Stimulated activated CD4-positive, alpha-beta T cell treated with anti-CD3 and anti-CD28 coated beads, Interleukin-4, amount 100 ng/mL, for 1 hour (primary cell): ENCODE measurements around the gene VPS37D.
A peak's percentile ranks its signal among the peaks of the same experiment; 100 is the strongest.
"Not testable (repeated sequence)": the region's sequence is repeated elsewhere in the genome, so short reads cannot be mapped to it uniquely, and the experiment has no call there.

ENCODE experiments used
- DNase-seq: peaks from one replicate; pipeline ENCODE4 v3.0.0-alpha.2; 2020

Gene VPS37D

DNA sequence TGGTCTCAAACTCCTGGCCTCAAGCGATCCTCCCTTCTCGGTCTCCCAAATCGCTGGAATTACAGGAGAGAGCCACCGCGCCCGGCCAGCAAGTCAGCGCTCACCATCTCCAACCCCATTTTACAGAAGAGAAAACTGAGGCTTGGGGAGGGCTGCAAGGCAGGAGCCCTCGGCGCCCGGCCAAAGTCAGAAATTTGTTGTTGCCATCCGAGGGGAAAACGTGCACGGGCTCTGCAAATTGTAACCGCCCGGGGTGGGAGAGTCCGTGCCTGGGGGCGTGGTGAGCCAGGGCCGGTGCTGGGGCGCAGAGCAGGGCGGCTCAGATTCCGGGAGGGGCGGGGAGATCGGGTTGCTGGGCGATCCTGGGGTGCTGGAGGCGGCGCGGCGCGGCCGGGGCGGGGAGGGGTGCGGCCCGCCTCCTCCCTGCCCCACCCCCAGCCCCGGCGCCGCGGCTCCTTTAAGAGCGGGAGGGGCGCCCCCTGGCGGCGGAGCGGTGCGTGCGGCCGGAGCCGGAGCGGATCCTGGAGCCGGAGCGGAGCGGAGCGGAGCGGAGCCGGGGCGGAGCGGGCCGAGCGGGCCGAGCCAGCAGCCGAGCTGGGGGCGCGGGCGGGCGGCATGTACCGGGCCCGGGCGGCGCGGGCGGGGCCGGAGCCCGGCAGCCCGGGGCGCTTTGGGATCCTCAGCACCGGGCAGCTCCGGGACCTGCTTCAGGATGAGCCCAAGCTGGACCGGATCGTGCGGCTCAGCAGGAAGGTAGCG is at the start of gene VPS37D:
Gene VPS37D (plus strand): TSS at position 488 of the 759 bp plus-strand sequence. CDS start 128 bp downstream, at position 616.
- DNase-seq, result peak; percentile 94

GRCh38 chr7:73618538-73618937 is 49.1 kb upstream of the VPS37D start:
- no peak for DNase-seq

DNA sequence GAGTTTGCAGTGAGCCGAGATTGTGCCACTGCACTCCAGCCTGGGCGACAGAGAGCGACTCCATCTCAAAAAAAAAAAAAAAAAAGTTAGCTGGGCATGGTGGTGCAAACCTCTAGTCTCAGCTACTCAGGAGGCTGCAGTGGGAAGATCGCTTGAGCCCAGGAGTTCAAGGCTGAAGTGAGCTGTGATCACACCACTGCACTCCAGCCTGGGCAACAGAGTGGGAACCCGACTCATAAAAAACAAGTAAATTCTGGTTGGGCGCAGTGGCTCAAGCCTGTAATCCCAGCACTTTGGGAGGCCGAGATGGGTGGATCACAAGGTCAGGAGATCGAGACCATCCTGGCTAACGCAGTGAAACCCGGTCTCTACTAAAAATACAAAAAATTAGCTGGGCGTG is 48.2 kb upstream of the VPS37D start:
- not testable (repeated sequence) for DNase-seq

- no peak for DNase-seq
These were observed 46.2 kb upstream of the VPS37D start for GRCh38 chr7:73621168-73622063.

DNA sequence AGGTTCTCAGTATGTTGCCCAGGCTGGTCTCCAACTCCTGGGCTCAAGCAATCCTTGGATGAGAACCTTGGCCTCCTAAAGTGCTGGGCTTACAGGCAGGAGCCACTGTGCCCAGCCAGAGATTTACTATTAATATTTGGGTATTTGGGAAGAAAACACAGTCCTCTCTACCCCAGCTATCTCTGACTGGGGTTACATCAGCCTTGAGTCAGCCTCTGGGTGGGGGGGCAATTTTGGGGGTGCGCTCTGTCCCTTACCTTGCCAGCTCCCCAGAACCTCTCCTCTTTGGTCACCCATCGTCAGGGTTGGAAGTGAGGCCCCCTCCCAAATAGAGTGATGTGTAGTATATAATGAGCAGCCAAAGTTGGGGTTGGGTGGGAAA is 45.1 kb upstream of the VPS37D start:
- DNase-seq, result no peak

- DNase-seq, result no peak
These were observed 44.5 kb upstream of the VPS37D start for GRCh38 chr7:73622909-73623797.

GRCh38 chr7:73623798-73624668 is 43.6 kb upstream of the VPS37D start, which contains the start of gene MLXIPL:
TSS of gene MLXIPL (minus strand) at chr7:73624522. CDS start at chr7:73624492, 30 bp downstream.
- DNase-seq, result peak; percentile 65

DNA sequence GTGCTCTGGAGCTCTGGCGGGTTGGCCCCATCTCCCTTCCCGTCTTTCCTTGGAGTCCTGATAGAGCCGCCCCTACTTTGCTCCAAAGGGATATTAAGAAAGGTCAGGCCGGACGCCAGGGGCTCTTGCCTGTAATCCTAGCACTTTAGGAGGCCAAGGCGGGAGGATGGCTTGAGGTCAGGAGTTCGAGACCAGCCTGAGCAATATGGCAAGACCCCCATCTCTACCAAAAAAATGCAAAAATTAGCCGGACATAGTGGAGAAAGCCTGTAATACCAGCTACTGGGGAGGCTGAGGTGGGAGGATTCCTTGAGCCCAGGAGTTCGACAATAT is 43.0 kb upstream of the VPS37D start:
- no peak for DNase-seq

GRCh38 chr7:73625276-73625675 is 42.4 kb upstream of the VPS37D start:
- DNase-seq, result no peak

DNA sequence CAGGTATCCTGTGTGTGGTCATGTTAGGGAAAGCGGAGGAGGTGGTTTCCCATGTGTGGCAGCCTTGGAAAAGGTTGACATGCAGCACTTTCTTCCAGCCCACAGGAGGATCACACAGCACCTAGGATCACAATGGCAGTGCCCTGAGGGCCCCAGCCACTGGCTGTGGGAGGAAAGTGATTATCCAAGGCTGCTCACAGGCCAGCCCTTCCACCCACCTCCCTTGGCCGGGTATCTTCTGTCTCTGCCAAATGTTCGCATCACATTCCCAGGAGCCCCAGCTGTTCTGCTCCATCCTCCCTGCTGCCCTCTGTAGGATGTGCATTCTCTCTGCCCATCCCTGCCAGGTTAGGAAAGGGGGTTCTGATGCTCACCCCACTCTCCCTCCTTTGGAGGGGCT is 40.8 kb upstream of the VPS37D start:
- no peak for DNase-seq

- DNase-seq, result no peak
These were observed 39.1 kb upstream of the VPS37D start for GRCh38 chr7:73628504-73628903.

GRCh38 chr7:73631558-73631957 is 36.1 kb upstream of the VPS37D start:
- DNase-seq, result no peak

- no peak for DNase-seq
These were observed 34.3 kb upstream of the VPS37D start for GRCh38 chr7:73633323-73633722.

DNA sequence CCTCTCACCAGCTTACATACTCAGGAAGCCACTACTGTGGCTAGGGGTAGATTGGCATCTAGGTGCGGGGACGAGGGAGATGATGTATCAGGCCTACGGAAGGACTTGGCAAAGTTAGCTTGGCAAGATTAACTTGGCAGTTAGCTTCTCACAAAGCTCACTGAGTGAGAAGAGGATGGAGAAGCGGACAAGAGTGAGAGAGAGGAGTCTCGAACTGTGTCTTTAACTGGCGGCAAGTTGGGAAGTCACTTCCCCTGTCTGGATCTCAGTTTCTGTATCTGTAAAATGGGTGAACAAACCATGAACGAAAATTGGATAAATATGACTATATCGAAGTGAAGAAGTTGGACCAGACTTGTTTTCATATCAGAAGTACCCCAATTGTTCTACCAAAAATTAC is 33.8 kb upstream of the VPS37D start:
- no peak for DNase-seq

DNA sequence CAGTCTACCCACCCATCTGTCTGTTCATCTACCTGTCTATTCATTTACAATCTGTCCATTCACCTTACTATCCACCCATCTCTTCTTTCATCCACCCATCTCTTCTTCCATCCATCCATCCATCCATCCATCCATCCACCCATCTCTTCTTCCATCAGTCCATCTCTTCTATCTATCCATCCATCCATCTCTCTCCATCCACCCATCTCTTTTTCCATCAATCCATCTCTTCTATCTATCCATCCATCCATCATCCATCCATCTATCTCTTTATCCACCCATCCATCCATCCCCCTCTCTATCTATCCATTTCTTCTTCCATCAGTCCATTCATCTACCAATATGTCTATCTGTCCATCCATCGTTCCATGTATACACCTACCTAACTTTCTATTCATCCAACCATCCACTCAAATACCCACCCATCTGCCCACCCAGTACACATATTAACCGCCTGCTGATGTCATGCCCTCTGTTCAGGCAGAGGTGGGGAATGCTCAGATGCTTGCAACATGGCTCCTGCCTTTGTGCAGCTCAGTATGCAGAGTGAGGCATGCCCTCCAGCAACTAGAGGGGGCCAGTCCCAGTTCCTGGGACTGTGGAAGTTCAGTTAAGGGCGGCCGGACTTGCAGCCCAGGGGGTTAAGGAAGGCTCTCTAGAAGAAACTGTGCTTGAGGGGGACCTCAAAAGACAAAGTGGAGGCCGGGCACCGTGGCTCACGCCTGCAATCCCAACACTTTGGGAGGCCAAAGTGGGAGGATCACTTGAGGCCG is 32.0 kb upstream of the VPS37D start:
- DNase-seq, result no peak

DNA sequence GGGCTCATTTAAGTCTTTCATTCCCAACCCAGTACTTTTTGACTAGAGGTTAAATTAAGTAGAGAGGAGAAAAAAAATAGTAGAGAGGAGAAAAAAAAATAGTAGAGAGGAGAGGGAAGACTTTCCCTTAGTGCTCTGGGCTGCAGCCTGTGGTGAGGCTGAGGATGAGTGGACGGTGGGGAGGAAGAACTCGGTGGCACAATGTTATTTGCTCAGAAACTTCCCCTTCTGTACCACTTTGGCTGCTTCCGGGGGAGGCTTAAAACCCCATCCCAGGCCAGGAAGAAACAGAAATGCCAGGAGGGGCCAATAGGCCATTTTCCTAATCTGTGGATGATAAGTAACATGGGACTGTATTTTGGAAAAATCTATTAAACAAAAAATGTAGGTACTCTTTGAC is 28.7 kb upstream of the VPS37D start:
- DNase-seq, result no peak

DNA sequence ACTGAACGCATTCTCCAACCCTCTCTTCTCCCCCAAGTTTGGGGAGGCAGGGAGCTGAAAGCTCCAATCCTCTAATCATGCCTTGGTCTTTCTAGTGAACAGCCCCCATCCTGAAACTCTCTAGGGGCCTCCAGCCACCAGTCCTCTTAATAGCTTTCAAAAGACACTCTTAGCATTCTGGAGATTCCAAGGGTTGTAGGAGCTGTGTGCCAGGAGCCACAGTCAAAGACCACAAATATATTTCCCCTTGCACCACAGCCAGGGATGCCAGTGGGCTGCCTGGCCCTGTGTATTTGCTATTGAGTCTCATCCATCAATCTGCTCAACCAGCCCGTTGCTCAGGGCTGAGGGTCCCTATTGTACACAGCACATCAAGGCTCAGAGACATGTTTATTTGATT is 24.8 kb upstream of the VPS37D start:
- no peak for DNase-seq

- no peak for DNase-seq
These were observed 22.8 kb upstream of the VPS37D start for GRCh38 chr7:73644688-73645286.

- DNase-seq, result no peak
These were observed 21.9 kb upstream of the VPS37D start for GRCh38 chr7:73645643-73646174.
